Kidney capillary endothelial cell (primary cell): ENCODE data around the gene MYOCD.

ENCODE experiments used
- DNase-seq: peaks from one replicate; pipeline ENCODE4 v3.0.0-alpha.2; 2018; ENCODE audit warnings: low spot score

Gene MYOCD

DNA sequence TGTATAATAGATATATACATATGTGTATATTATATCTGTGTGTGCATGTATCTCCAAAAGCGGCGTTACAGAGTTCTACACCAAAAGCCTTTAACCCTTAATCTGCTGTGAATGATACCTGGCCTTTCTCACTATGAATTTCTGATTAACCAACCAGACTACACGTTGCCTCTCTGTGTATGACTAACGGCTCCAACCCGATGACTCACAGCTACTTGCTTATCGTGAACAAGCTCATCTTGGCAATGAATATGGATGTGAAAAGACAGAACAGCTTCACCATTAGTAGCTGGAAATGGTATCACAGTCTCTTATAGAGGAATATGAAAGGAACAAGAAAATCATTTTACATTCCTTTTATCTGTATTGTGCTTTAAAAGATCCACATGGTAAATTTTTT lies 99.9 kb downstream of the MYOCD start:
- peak; percentile 28 for DNase-seq

- DNase-seq = no peak
These were observed 102.6 kb downstream of the MYOCD start for GRCh38 chr17:12768255-12768654.

DNA sequence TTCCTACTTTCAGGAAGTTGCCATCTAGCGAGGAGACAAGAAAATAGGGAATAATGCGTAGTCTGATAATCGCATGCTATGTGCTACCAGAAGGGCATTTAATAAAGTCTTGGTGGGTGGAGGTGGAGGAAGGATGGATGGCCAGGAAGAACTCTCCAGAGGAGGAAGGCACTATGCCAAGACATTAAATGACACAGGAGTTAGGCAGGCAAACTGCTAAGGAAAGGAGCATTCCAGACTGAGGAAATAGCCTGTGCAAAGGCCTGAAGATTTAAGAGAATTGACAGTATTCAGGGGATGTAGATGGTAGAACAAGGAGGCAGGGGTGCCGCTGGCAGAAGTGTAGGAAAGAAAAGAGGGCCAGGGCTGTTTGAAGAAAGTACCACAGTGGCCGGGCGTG lies 104.3 kb downstream of the MYOCD start:
- no peak for DNase-seq

GRCh38 chr17:12773153-12773552 lies 107.5 kb downstream of the MYOCD start:
- DNase-seq = no peak

- DNase-seq = no peak
These were observed 123.4 kb downstream of the MYOCD start for GRCh38 chr17:12789075-12789480.

- DNase-seq = peak; percentile 16
These were observed 124.0 kb downstream of the MYOCD start, which contains the start of gene ARHGAP44 for GRCh38 chr17:12789481-12790248. TSS of gene ARHGAP44 (plus strand) at chr17:12789498. CDS start at chr17:12789839, 341 bp downstream.

DNA sequence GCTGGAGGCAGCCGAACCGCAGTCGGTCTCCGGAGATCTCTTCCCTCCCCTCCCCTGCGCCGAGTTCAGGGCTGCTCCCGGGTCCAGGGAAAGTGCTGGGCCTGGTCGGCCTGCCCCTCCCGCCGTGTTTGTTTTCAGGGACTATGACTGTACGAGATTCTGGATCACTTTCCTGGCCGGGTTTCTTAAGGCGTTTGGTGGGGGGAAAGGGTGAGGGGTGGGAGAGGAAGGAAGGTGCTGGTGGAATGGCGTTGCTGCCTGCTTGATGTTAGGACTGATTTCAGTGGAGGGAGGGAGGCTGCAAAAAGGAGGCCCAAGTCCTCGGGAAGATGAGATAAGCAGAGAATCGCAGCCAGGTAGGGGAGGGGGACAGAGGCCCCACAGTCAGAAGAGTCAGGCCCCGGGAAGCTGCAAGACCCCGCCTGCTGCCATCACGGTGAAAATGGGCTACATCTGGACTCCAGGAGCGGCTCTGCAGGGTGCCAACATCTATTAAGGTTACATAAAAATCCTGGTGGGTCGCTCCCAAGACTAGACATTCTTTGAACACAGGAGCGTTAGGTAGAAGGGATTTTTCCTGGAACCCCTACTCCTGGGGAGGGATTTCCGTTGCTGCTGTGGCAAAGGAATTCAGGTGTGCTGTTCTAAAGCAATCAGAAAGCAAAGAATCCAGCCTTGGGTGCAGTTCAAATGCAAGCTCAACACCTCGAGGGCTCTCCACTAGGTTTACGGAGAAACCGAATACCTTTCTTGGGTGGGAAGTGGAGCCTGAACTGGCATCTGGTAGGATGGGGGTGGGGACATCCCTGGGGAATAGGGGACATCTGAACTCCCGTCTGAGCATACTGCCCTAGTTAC lies 124.8 kb downstream of the MYOCD start:
- no peak for DNase-seq

GRCh38 chr17:12794919-12795532 lies 129.3 kb downstream of the MYOCD start:
- no peak for DNase-seq

GRCh38 chr17:12800855-12801365 lies 135.2 kb downstream of the MYOCD start:
- no peak for DNase-seq

DNA sequence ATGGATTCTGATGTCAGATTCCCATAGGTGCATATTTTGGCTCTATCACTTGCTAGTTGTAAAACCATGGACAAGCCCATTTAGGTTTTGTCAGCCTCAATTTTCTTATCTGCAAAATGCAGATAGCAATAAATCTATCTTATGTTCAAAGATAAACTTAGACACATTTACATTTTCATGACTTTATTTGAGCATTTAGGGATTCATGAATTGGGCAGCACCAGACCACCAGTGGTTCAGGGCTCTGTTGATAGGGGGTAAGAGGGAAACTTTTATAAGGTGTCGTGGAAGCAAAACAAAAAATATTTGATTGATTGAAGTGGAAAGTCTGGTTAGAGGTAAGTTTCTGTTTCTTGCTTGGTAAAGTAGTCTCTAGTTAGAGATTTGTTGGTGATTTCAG lies 140.9 kb downstream of the MYOCD start:
- DNase-seq = no peak

- no peak for DNase-seq
These were observed 143.0 kb downstream of the MYOCD start for GRCh38 chr17:12808723-12809122.

DNA sequence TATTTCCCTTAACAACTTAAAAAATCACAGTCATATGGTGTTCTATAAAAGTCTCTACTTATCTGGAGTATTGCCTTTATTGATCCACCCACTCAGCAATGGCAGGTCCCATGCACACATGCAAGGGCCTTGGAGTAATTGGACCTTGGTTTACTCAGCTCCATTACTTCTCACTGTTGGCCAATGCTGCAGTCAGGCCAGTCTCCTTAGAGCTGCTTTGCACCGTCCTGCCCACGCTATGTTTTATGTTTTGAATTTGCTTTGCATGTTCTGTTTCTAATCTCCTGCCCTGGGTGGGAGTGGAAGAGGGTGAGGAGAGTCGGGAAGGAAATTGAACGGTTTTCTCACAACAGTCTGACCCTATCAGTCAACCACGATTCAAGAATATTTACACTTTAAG lies 147.2 kb downstream of the MYOCD start:
- DNase-seq = no peak

DNA sequence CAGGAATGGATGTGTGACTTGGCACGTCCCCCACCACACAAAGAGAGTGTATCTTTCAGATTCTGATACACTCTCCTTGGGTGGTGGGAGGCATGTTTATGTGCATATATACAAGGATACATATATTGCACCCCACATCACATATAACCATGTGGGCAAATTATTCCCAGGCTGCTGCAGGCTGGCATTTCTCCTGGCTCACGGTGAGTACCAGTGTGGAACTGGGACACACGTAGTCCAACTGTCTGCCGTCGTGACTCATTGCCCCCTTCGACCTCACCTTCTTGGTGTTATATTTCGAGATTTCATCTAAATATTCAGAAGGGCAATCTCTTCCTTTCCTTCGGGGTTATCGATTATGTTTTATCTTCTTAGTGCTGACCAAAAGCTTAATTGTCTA lies 148.0 kb downstream of the MYOCD start:
- DNase-seq = no peak

DNA sequence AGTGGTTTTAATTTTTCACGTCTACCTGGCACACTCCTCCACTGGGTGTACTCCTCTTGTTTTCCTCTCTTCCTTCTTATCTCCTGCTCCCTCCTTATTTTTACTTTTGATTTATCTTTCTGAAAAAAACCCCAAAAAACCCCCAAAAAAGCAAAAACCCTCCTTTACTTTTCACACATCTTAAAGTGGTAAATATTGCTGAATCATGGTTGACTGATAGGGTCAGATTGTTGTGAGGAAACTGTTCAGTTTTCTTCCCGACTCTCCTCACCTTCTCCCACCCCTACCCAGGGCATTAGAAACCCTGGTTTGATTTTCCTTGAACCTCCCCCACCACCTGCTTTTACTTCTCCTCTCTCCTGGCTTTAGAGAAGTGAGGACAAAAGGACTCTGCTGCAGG lies 149.0 kb downstream of the MYOCD start:
- DNase-seq = no peak

DNA sequence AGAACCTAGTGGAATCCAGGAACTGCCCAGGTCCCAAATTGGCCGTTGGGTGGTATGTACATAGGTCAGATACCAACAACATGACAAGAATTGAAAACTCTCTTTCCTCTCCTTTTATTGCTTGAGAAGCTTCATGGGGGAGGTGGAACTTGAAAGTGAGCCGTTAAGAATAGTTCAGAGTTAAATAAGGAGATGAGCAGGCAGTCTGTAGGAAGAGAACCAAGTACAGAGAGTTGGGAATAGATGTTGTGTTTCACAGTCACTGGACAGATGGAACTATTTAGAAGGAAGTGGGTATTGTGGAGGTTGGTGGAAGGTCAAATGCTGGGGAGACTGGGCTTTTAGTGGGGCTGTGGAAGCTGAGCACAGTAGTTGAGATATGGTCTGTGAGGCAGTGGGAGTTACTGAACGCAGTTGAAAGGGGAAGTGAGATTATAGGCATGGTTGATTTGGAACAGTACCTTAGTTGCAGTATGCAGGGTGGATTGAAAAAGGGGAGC lies 150.0 kb downstream of the MYOCD start:
- DNase-seq = no peak
